HG03045 (cell line): Measurements from ENCODE around the gene PKM.

Experiments used
- ATAC-seq: cut with Tn5 transposase; IDR thresholded peaks from one replicate; pipeline ENCODE4 v1.9.1; 2021; ENCODE audit warnings: mild to moderate bottlenecking, moderate library complexity; ENCODE audit not compliant: unreplicated experiment

The PKM gene

DNA sequence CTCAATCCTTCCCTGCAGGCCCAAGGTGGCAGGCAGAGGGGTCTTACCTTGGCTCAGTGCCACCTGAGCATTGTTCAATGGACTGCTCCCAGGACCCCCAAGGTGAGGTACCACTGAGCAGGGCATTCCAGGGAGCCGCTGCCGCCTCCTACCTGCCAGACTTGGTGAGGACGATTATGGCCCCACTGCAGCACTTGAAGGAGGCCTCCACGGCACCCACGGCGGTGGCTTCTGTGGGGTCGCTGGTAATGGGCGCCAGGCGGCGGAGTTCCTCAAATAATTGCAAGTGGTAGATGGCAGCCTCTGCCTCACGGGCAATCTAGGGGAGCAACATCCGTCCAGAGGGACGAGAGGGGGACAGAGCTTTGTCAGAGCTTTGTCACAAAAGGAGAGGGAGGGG lies 28.7 kb downstream of the PKM start:
- ATAC-seq = no peak

GRCh38 chr15:72201391-72201921 lies 29.5 kb downstream of the PKM start:
- ATAC-seq = no peak

DNA sequence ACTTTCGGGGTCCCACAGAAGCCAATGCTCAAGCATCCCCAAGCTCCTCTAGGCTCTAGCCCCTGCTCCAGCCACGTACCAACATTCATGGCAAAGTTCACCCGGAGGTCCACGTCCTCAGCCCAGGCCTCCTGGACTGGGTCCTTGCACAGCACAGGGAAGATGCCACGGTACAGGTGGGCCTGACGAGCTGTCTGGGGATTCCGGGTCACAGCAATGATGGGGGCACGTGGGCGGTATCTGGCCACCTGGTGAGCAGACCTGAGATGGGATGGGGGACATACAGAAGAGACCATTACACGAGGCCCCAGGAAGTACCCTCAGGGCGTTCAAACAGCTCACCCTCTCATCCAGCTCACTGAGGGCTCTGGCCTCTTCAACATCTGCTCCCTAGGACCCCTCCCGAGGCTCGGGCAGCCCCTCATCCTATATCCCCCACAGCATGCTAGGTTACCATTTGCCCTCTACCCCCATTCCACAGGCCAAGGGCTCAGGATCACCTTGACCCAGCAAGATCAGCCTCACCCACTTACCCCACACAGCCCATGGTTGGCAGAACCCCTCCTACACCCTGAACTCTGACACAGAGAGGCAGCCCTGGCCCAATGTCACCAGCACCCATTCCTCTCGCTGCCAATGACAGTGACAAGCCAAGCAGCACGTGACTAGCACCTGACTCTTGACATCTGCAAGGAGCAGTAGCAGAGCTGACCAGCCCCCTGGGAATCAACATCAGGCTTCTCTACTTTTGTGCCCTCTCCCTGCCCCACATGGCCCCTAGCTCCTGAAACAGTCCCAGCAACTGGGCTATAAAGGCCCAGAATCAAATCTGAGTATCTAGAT lies 30.4 kb downstream of the PKM start:
- no peak for ATAC-seq

DNA sequence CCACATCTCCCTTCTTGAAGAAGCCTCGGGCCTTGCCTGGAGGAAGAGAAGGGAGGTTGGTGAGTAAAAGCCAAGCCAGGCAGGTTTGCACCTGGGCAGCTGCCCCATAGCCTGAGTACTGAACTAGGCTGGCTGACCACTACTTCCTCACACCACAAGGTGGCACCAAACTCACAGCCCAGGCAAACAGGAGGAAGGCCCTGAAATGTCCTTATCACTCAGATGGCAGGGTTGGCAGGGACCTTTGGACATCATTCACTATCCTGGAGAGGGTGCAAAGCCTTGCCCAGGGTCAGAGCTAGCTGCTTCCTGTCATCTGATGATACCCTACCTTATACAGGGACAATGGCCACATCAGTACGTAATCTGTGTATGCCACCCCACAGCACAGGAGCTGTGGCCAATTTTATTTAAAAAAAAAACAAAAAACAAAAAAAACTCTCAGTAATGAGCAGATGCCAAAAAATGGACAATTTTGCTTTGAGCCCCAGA lies 31.2 kb downstream of the PKM start:
- ATAC-seq = no peak

DNA sequence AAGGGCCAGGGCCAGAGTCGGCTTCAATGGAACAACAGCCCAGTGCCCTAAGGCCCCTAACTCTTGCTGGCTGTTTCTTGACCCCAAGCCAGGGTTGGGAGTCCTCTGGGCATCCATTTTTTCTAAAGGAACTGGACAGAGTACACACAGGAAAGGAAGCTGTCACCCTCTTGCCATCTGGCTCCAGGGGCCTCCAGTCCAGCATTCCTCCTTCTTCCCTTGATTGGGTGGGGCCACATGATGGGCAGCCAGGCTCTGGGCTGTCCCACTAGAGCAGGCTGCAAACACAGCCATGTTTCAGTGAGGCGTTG lies 31.8 kb downstream of the PKM start:
- ATAC-seq = no peak

DNA sequence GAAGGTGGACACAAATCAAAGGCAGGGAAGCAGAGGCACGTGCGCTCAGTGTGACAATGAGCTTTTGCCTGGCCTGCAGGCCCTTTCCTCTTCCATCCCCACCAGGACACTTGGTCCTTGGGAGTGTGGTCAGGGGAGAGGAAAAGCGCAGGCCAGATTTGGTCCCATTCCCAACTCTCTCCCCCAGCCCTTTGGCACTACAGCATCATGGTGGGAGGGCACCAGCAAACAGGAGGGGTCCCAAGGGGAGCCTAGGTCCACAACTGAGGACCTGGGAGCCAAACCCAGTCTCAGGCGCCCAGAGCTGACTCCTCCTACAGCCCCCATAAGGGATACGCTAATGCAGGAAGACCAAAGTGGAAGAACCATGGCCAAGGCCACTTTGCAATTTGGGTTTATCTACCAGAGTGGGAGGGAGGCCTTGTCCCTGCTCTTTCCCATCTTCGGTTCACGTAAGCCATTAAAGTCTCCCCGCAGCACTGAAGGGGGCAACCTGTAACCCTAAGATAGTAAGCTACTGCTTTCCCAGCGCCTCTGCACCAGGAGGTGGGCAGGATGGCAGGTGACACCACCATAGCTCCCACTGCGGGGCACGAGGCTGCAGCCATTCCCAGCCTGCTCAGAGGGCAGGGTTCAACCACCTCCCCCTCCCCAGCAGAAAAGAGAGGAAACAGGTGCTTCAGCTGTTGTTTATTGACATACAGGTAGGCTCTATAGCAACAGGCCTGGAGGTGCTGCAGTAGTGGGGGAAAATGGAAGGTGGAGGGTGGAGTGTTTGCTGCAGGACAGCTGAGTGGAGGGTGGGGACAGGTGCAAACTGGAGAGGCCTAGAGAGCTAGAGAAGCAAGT lies 32.4 kb downstream of the PKM start:
- ATAC-seq = no peak

GRCh38 chr15:72197460-72198355 lies 33.3 kb downstream of the PKM start, which contains the start of gene GRAMD2A:
GRAMD2A (minus strand) TSS chr15:72197787.
- no peak for ATAC-seq

DNA sequence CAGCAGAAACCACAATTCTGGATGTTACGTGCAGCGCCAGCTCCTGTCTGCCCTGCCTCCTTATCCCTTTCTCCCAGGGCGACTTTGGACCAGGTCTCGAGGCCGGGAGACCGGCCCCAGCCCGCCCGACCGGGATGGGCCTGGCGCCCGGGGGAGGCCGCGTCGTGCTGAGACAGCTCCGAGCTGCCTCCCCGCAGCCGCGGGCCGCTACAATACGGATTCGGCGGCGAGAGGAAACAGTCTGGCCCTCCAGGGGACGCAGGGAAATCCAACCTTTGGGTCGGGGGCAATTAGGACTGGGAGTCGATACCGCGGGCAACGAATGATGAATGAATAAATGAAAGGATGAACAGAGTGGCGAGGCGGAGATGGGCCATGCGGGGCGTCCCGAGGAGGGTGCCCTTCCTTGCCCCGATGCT lies 33.9 kb downstream of the PKM start:
- ATAC-seq = no peak

GRCh38 chr15:72196409-72197040 lies 34.5 kb downstream of the PKM start:
- ATAC-seq = no peak

DNA sequence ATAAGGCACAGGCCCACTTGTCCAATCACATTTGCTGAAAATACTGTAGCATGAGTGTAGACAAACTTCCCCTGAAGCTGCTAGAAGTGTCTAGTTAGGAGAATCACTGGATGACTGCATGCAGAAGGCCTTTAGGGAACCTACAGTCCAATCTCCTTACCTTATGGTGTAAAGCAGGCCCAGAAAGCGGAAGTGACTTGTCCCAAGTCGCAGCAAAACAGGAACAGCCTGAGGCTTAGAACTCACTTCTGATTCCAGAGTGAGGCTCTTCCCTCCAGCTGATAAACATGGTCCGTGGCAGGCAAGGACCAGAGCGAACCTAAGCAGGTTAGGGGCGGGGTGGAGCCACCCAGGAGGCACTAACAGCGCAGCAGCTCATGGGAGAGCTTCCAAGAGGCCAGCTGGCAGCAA lies 35.9 kb downstream of the PKM start:
- ATAC-seq = no peak

GRCh38 chr15:72193836-72194396 lies 37.1 kb downstream of the PKM start:
- ATAC-seq = no peak

- ATAC-seq = no peak
Observed at GRCh38 chr15:72192416-72192815, 38.6 kb downstream of the PKM start.

GRCh38 chr15:72189250-72189902 lies 41.6 kb downstream of the PKM start:
- ATAC-seq = no peak

DNA sequence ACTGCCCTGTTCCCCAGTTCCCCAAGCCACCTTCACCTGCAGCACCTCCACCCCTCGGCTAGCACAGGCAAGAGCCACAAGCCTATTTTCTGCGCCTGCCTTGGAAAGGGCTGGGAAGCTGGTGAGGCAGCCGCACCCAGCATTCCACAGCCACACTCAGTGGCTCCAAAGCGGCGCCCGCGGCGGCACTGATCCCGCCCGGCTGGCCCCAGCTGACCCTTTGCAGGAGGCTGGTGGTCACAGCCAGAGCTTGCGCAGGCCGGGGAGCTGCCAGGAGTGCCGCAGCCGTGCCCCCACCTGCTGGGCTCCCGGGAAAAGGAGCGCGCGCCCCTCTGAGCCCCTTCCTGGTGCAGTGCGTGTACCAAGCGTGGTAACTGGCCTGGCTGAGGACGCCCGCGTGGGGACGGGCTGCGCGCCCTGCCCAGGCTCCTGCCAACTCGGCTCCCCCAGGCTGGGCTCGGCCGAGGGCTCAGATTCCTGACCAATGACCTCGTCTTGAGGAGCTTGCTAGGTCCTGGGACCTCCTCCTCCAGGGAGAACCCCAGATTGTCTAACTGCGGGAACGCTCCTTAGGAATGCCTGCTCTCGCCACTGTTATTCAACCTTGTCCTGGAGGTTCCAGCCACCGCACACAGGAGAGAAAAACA lies 46.7 kb downstream of the PKM start:
- no peak for ATAC-seq

GRCh38 chr15:72183781-72184164 lies 47.2 kb downstream of the PKM start:
- ATAC-seq = no peak

- no peak for ATAC-seq
Observed at GRCh38 chr15:72182673-72183072, 48.3 kb downstream of the PKM start.

GRCh38 chr15:72182244-72182643 lies 48.7 kb downstream of the PKM start:
- ATAC-seq = no peak

DNA sequence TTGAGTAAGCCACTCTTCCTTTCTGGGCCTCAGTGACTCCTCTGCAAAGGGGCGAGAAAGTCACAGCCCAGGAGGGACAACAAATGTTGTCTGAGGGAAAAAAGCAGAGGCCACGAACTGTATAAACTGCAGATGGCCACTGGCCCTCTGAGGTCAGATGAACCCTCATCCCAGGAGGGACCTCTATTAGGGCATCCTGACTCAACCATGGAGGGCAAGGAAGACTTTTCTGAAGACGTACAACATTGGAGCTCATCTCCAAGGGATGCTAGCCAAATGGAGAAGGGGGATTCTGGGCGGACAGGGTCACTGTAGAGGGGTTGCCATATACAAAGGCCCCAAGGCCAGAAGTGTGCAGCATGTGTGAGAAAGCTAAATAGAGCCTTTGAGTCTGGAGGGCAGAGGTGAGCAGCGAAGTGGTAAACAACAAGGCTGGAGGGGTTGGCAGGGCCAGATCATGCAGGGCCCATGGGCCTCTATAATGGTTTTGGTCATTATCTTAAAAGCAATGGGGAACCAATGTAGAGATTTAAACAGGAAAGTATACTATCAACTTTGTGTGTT lies 50.1 kb downstream of the PKM start:
- no peak for ATAC-seq
